ENCODE measurements around the gene DLEC1.

Gene DLEC1

GRCh38 chr3:38000965-38001455, 38.0 kb upstream of the DLEC1 start:
- no peak for DNase-seq (ENCODE audit: low read depth in 2 of 2)

GRCh38 chr3:38001456-38002081, 37.4 kb upstream of the DLEC1 start:
- no peak for DNase-seq (ENCODE audit: low read depth in 2 of 2)

GRCh38 chr3:38002291-38002876, 36.6 kb upstream of the DLEC1 start:
- DNase-seq (ENCODE audit: low read depth in 2 of 2): no peak

- no peak for DNase-seq (ENCODE audit: low read depth in 2 of 2)
Observed at GRCh38 chr3:38002940-38003339, 36.1 kb upstream of the DLEC1 start.

GRCh38 chr3:38003371-38003816, 35.6 kb upstream of the DLEC1 start:
- peak in 1 of 2 donors; percentile 57 for DNase-seq (ENCODE audit: low read depth in 2 of 2)

GRCh38 chr3:38003817-38004414, 35.1 kb upstream of the DLEC1 start:
- DNase-seq (ENCODE audit: low read depth in 2 of 2): no peak

- DNase-seq (ENCODE audit: low read depth in 2 of 2): peak in 1 of 2 donors; percentile 33
Observed at GRCh38 chr3:38004415-38005075, 34.5 kb upstream of the DLEC1 start.

GRCh38 chr3:38005076-38006020, 33.7 kb upstream of the DLEC1 start:
- no peak for DNase-seq (ENCODE audit: low read depth in 2 of 2)

- no peak for DNase-seq (ENCODE audit: low read depth in 2 of 2)
Observed at GRCh38 chr3:38006031-38006430, 33.0 kb upstream of the DLEC1 start.

- no peak for DNase-seq (ENCODE audit: low read depth in 2 of 2)
Observed at GRCh38 chr3:38006445-38006995, 32.5 kb upstream of the DLEC1 start.

- DNase-seq (ENCODE audit: low read depth in 2 of 2): no peak
Observed at GRCh38 chr3:38007754-38008090, 31.3 kb upstream of the DLEC1 start.

GRCh38 chr3:38008191-38008701, 30.8 kb upstream of the DLEC1 start:
- DNase-seq (ENCODE audit: low read depth in 2 of 2): no peak

- no peak for DNase-seq (ENCODE audit: low read depth in 2 of 2)
Observed at GRCh38 chr3:38008971-38009580, 29.9 kb upstream of the DLEC1 start.

GRCh38 chr3:38009807-38010591, 29.0 kb upstream of the DLEC1 start:
- DNase-seq (ENCODE audit: low read depth in 2 of 2): no peak

GRCh38 chr3:38011111-38011510, 27.9 kb upstream of the DLEC1 start:
- no peak for DNase-seq (ENCODE audit: low read depth in 2 of 2)

GRCh38 chr3:38015485-38015884, 23.5 kb upstream of the DLEC1 start:
- no peak for DNase-seq (ENCODE audit: low read depth in 2 of 2)

GRCh38 chr3:38015984-38016383, 23.0 kb upstream of the DLEC1 start:
- no peak for DNase-seq (ENCODE audit: low read depth in 2 of 2)

- no peak for DNase-seq (ENCODE audit: low read depth in 2 of 2)
Observed at GRCh38 chr3:38016410-38016809, 22.6 kb upstream of the DLEC1 start.

- no peak for DNase-seq (ENCODE audit: low read depth in 2 of 2)
Observed at GRCh38 chr3:38016847-38017444, 22.1 kb upstream of the DLEC1 start.

All from stimulated activated CD4-positive, alpha-beta T cell treated with anti-CD3 and anti-CD28 coated beads, Interleukin-15, amount 100 ng/mL, for 48 hours (primary cell).